Stimulated activated CD4-positive, alpha-beta T cell treated with anti-CD3 and anti-CD28 coated beads, TNF-alpha, amount 100 ng/mL, for 4 hours (primary cell): ENCODE measurements around the gene PRKCE.
A peak's percentile ranks its signal among the peaks of the same experiment; 100 is the strongest.

ENCODE experiments used
- DNase-seq, 3 experiments: peaks; one replicate each; pipeline ENCODE4 v3.0.0-alpha.2; 2020; ENCODE audit warnings: low read depth in 3 of 3

Gene PRKCE

DNA sequence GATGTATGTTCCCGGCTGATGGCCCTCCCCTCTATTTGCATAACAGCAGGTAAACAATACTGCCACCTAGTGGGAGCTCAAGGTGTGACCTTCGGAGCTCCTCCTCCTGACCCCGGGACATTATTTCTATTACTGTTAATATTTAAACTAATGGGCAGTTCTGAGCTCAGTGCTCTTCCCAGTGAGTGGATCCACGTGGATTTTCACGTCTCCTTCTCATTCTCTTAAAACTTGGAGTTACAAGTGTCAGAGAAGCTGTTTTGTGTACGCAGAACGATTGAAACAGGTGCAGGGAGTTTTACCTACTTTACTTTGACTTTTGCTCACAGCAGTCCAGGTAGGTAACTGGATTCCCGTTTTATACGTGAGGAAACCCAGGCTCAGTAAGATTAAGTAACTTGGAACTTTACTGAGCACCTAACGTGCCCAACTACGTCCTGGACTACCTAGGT is 127.3 kb downstream of the PRKCE start:
- peak; percentile 6 to 55 (median 33) for DNase-seq

DNA sequence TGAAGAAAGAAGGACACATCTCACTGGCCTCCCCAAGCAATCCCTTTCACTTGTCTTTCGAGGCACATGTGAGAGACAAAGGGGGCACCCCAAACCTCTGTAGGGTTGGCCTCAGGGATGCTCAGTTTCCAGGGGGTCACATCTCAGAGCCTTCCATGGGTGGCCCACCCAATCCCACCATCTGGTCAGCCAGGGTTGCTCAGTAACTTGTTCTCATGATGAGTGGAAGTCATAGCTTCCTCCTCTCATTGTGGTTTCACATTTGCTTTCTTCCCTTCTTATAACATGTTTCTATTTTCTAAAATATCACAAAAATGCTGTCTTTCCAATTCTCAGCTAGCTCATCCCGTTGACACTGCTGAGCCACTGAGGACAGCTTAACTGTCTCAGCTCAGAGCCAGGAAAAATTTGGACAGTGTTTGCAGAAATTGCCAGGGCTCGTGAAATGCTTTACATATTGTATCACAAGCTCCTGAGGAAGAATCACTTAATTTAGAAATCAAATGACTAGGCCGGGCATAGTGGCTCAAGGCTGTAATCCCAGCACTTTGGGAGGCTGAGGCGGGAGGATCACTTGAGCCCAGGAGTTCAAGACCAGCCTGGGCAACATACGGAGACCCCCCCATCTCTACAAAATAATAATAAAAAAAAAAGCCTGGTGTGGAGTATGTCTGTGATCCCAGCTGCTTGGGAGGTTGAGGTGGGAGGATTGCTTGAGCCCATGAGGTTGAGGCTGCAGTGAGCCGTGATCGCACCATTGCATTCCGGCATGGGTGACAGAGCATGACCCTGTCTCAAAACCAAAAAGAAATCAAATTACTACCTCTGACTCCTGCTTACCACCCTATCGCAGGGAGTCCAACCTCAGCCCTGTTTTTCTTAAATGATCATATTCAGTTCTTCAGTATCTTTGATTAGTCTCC is 129.3 kb downstream of the PRKCE start:
- no peak for DNase-seq

DNA sequence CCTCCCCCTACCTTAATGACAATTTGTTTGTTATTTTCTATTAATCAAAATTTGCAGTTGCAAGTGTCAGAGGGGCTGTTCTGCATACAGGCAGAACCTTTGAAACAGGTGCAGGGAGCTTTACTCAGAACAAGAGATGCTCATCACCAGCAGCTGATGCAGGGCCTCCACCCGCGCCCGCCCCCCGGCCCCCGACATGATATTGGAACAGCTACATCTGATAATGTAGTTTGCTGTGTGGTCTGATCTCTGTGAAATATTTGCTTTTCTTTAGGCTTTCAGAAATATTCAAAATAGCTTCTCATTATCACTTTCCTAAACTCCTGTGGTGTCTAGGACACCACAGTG is 130.0 kb downstream of the PRKCE start:
- DNase-seq: no peak

DNA sequence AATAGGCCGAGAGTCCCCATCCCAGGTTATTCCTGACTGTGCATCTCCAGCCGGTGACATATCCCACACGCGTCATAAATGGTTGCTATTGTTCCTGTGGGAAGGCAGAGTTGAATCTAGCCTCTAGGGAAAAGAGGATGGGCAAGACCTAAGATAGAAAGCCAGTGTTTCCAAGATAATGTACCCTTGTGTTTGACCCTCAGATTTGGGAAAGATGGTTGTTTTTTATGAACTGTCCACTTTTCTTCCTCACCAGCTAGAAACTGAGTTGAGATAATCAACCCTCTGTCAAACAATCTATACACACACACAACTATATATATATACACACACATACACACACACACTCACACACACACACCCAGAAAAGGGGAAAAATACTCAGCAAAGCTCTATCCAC is 131.0 kb downstream of the PRKCE start:
- no peak for DNase-seq

DNA sequence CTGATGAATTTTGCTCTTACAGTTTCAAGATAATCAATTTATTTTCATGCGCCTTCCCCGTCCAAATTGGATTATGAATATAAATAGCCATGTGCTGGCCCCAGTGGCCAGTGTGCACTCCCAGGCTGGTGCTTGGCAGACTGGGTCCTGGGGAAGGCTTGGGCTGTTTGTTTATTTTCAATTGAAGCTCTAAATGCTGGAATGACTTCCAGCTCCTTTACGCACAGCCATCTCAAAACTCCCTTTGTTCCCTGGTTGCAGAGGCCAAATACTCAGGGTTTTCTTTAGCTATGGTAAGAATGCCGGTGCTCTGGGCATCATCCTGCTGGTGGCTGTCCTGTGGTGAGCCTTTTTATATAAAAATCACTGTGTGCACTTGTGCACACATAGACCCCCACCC is 131.5 kb downstream of the PRKCE start:
- DNase-seq: no peak

DNA sequence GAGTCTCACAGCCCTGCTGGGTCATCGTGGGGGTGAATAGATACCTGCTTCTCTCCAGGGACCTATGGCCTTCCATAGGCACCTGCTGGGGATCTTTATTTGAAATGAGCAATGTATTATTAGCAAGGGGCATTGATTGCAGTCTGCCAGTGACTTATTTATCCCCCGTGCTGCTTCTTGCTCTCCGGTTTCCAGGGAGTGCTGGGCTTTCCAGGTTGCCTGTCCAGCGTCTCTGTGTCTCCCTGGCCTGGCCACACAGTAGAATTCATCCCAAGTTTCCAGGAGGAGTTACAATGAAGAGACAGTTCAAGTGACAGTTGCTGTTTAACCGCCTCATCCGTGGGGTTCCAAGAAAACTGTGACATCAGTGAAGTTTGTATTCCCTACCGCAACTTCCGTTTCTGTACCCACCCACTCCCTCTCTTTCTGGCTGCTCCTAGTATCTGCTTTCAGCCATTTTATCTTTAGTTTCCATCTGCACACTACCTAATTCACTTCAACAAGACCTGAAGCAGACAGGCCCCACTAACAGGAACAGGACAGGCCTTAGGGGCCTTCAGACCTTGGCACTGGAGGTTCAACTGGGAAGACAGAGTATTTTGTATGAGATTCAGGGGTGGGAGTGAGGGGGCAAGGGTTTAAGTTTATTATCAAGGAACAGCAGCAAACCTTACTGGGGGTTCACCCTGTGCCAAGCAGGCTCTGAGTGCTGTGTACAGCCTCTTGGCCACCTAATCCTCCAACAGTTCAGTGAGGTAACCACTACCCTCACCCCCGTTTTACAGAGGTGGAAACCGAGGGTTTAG is 134.8 kb downstream of the PRKCE start:
- DNase-seq: no peak

DNA sequence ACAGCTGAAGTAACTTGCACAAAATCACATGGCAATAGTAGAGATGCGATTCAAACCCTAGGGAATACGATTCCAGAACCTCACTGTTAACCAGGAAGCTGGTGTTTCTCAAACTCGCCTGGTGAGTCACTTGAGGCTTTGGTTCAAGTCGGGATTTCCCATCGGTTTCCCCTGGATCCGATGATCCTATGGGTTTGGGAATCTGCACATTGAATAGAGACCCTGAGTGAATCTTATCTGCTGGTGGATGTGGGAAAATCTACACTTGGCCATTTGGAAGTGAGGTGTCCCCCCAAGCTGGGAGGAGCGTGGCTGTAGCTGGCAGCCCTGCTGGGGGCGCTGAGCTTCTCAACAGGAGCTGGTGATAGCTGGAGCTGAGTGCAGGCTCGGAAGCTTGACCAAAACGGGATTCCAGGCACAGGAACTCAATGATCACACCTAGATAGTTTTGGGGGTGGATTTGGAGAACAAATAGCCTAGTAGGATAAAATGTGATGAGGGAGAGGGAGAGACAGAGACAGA is 135.4 kb downstream of the PRKCE start:
- no peak for DNase-seq

DNA sequence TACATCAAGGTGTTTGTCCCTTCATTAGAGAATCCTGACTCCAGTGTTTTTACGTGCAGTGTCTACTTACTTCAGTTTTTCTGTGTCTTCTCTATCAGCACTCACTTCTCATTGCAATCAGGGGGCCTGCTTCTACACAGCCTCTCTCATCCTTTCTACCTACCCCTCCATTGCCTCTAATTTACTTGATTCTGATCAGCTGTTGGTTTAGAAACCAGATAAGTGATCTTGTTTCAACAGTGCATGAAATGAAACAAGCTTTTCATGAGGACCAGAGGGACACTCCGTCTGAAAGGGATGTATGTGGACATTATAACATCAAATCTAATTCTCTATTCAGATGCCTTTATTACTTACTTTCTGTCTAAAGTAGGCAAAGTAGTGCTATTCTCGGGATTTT is 136.9 kb downstream of the PRKCE start:
- no peak for DNase-seq

DNA sequence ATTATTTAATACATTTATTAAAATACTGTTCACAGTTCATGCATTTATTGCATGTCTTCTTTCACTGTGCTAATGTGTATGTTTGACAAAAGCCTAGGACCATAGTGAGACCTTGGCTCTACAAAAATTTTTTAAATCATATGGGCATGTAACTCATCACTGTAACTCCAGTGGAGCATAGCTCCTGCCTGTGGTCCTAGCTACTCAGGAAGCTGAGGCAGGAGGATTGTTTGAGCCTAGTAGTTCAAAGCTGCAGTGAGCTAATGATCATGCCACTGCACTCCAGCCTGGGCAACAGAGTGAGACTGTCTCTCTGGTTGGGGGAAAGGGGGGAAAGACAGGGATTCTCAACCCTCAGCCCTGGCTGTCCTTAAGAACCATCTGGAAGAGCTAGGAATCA is 137.8 kb downstream of the PRKCE start:
- DNase-seq: no peak

DNA sequence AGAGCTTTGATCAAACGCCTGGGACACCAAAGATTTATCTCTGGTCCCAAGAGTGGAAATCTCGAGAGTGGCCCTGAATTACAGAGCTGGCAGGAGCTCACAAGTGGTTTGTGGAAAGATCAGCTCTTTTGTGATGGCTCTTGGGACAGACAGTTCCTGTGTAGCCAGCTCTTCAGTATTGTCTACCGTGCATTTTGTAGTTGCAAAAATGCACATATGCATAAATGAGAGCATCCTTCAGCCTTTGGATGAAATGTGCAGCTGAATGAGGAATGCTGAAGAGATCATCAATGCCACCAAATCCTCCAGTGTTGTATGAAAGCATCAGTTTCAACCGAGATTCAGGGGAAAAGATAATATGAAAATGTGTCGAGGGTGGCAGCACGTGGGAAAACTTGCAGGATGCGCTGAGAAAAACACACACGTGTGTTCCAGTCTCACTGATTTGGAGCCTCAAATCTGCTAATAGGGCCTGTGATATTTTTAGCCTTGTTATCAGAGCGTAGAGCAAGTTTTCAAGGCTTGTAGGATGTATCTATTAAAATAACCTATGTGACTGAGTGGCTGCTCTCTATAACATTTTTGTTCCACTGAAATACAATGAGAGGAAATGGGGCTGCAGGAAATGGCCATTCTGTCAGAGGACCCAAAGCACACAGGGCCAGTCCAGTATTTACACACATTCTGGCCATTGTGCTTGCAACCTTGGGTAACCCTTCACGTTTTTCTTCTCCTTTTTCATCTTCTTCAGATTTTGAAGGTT is 138.7 kb downstream of the PRKCE start:
- no peak for DNase-seq

DNA sequence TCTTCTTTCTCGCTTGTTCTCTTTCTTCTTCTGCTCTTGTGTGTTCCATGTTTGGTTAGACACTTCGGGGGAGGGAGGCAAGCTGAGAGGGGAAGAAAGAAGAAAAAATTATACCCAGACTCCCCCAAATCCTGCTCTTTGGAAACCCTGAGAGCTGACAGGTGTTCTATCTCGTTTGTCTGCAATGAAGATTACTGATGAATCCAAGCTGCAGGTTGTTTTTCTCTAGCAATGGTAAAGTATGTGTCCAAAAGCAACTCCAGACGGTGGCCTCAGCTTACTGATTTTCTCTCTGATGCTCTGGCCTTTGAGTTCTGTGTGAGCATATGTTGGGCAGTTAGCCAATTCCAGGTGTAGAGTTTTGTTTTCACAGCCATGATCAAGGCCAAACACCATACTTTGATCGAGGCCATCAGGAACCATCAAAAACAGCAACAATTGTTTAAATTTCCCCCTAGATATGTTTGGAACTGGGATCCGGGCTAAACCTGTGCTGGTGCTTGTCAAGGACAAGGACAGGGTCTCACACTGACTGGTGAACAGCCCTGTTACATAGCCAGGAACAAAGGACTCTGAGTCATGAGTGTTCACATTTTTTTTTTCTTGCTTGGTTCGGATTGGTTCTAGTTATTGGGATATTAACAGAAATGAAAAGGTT is 142.0 kb downstream of the PRKCE start:
- no peak for DNase-seq

DNA sequence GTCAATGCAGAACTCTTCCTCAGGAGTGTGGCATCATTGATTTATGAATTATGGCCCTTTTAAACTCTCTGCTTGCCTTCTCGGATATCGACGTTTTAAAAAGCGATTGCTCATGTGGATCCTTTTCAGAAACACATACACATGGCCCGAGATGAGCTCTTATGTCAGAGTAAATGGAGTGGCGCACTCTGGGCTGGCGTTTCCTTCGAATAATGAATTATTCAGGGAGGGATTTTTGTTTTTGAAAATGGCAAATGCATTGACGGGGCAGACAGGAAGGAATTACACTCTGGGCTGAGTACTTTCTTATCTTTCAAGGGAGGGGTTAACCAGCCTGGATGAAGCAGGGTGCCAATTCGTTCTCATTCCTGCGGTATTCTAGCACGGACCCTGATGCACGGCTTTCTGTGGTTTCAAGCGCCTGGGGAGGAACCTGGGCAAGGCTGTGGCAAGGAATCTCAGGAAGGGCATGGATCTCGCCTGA is 142.7 kb downstream of the PRKCE start:
- no peak for DNase-seq

DNA sequence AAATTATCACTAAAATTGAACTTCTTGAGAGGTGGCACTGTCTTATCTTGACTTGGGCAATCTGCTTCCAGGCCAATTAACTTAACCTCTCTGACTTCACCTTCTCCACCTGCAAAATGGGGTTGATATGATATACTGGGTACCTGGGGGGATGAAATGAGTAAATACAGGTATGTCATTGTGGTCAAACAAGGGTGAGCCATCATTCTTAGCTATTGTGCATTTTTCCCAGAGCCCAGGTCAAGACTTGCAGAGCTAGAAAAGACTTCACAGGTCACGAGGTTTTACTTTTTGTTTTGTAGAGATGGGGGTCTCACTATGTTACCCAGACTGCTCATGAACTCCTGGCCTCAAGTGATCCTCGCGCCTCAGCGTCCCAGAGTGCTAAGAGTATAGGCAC is 145.0 kb downstream of the PRKCE start:
- DNase-seq: no peak

DNA sequence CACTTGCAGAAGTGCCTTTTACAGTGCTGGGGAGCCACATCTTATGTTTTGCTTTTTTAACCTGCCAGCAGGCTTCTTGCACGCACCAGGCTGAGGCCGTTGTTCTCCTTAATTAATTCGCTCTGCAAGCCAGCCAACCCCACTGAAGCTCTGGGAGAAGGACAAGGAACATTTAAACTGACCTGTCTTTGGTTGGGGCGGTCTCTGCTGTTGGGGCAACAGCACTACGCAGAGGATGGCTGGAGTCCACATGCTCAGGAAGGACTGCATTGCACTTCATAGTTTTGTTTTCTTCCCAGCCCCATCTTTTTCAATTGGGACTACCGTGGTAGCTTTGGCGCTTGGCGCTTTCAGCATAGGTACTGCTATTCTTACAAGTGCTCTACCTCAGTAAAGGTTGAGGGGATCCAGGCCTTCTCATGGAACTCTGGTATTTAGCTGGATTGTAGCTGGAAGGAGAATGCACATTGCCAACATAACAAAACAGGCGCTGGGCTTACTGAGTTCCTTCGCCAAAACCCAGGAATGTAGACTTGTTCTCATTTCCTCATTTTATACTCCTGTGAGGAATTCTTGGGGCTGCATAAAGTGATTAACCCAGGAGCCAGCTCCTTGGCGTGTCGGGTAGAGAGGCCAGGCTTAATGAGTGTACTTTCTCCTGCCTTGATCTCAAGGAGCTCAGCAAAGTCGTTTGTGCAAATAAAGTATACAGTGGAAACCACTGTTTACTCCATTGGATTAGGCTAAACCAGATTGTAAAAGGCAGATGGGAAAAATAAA is 146.2 kb downstream of the PRKCE start:
- no peak for DNase-seq

DNA sequence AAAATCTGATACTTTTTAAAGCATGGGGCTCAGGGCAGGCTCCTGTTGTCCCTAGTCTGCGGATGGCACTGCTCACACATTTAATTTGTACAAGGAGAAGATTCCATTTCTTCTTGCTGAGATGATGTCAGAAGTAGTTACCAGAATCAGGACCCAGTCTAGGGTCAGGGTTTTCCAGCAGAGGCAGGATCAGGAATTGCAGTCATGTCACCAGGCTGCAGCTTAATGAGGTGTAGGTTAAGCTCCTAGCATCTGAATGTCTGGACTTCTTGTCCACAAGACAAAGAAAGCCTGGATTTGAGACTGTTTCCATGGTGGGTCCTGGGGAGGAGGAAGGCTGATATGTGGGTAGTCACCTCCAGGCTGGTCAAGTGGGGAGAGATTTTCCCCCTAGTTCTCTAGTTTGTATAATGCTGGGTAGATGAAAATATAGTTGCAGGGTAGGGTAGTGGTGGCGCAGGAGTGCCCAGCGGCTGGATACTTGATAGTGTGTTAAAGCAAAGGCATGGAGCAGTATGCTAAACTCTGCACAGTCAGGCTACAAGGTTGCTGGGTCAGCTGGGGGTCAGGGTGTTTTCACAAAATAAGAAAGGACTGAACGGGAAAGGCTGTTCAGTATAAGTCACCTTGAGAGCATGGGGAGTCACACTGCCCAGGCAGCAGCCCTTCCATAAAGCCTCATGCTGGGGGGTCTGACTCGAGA is 148.4 kb downstream of the PRKCE start:
- DNase-seq: no peak

DNA sequence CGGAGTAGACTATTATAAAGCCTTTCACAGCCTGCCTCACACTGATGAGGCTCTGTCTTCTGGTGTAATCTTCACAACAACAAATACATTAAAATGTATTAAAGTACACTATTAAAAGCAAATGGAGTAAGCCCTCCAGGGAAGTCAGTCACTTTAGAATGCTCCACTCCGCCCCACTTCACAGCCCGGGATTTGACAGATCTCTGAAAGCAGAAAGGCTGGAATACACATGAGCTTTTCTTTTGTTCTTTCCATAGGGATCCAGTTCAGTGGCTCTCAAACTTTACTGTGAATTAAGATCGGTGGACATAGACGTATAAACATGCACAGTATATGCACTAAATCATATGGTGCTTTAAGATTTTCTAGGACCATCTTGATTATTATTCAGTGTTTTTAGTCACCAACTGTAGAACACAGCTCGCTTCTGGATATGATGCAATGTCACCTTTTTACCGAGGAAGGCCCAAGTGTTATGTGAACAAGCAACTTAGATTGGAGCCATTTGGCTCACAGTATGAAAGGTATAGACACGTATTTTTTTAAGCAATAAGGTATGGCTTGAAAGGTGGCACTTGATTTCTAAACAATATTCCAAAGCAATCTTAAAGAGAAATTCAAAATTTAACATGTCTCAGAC is 151.1 kb downstream of the PRKCE start:
- DNase-seq: no peak

DNA sequence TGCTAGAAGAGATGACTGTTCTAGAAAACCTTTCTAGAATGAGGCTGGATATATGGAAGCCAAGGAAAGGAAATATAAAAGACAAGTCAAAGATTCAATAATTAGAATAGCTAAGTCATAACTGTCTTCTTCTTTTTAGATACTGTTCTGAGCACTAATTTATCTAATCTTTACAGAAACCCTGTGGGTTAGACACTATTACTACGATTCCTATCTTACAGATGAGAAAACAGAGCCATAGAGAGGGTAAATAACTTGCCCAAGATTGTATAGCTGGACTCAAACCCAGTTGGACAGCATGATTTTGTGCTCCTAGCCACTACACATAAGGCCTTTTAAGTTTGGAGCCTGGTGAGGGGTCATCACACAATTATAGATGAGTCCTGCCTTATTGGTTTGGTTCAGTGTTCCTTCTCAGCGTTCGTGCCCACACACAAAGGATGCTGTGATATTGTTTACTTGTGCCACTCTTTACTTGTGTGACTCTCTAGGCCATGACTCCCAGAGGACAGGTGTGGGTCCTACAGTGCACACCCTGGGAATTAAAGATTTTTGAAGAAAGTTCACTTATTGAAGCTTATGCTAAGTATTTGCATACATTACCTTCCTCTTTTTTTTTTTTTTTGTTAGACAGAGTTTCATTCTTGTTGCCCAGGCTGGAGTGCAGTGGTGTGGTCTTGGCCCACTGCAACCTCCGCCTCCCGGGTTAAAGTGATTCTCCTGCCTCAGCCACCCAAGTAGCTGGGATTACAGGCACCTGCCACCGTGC is 153.7 kb downstream of the PRKCE start:
- no peak for DNase-seq

DNA sequence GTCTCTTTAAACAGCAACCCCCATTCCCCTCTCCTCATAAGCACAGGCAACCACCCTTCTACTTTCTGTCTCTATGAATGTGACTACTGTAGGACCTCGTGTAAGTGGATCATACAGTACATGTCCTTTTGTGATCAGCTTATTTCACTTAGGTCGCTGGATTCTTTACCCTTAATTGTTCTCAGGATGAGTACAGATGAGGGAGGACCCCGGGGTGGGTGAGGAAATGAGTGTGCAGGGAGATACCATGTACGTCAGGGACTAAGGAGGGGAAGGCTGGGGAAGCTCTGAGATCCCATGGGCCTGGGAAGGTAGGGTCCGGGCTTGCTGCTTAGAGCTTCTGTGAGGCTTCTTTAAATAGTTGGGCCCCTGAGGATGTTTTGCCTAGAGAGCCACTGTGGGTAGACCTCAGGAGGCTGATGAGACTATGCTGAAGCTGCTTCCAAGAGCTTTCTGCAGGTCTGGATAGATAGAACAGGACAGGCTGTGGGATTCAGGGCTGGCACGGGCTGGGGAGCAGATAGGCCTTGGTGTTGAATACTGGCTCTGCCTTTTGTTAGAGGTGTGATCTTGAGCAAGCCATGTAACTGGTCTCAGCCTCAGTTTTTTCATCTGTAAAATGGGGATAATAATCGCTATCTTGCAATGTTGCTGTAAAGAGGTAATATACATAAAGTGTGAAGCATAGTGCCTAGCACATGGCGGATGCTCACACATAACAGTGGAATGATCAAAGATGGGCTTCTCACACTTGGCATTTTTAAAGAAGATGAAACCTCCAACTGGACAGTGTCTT is 155.3 kb downstream of the PRKCE start:
- DNase-seq: no peak
